HG02840 (cell line): ENCODE data around the gene PUS7.

Source experiments
- ATAC-seq: cut with Tn5 transposase; IDR thresholded peaks from one replicate; pipeline ENCODE4 v1.9.1; 2021; ENCODE audit warnings: mild to moderate bottlenecking, moderate library complexity, moderate number of reproducible peaks; ENCODE audit not compliant: unreplicated experiment, low FRiP score

PUS7 gene

DNA sequence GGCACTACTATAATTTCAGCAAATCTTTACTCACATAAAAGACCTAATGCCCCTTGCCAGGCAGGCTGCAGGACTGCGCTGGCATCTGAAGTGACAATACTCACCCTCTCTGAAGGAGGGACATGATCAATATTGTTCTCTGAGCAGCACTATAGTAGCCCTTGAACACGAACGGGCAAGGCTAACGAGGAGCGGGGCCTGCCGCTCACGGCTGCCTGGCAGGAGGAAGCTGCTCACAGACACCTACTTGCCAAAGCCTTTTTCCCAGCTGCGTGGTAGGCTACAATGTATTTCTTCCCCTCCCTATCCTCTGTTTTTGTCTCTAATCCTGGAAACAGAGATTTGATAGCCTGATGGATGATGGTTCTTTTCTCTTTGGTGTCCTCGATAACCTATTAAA is 19.9 kb downstream of the PUS7 start:
- no peak for ATAC-seq

DNA sequence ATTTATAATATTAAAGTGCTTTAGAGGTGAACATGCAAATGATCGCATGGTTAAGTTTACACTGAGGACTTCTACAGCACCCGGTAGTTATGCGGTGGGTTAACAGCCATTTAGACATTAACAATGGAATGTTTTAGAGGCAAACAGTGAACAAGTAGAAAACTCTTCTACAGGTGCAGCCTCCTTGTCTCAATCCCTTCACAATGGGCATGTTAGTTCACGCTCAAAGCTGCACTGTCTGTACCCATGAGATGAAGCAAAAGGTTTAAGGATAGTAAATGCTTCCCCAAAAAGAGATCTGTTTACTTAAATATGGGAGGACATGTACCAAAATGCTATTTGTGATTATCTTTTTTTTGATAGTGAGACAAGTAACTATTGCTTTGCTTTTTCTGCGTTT is 25.1 kb downstream of the PUS7 start:
- ATAC-seq = no peak

DNA sequence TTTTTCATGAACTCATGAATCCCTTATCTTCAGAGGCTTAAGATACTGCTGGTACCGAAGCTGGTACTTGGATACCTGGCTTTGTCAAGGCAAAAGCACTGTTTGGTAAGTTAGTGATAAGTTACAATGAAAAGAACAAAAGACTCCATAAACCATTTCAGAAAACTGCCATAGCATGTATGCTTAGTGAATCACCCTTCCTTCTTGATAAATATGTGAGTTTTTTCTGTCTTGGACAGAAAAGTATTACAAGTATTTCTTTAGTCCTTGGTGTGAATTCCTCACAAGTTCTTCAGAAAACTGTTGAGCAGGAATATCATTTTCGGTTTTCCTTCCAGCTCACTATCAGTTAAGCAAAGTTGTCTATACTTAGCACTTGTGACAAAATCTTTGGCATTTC is 25.6 kb downstream of the PUS7 start:
- ATAC-seq = no peak

- ATAC-seq = no peak
Observed at GRCh38 chr7:105493923-105494315, 28.2 kb downstream of the PUS7 start.

- no peak for ATAC-seq
Observed at GRCh38 chr7:105493196-105493922, 28.7 kb downstream of the PUS7 start.

DNA sequence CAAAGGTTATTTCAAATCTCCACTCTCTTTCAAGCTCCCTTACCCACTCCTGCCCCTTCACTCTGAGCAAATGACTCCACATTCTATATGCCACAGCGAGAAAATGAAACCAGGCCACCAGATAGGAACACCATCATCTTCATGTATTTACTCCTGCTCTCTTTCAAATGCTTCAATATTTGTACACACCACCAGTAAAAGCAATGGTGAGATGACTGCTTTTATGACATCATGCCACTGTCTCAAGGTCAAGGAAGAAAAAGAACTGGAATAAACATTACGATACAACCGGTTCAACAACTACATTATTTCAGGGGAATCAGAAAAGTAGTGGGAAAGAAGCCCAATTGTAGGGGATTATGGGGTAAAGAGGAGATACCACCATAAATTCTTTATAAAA is 32.7 kb downstream of the PUS7 start:
- ATAC-seq = no peak

- ATAC-seq = no peak
Observed at GRCh38 chr7:105487579-105488571, 34.2 kb downstream of the PUS7 start.

- no peak for ATAC-seq
Observed at GRCh38 chr7:105480931-105481330, 41.1 kb downstream of the PUS7 start.

- ATAC-seq = no peak
Observed at GRCh38 chr7:105478606-105479005, 43.5 kb downstream of the PUS7 start.

GRCh38 chr7:105477908-105478307 is 44.2 kb downstream of the PUS7 start:
- ATAC-seq = no peak

- ATAC-seq = no peak
Observed at GRCh38 chr7:105474045-105474444, 48.0 kb downstream of the PUS7 start.

DNA sequence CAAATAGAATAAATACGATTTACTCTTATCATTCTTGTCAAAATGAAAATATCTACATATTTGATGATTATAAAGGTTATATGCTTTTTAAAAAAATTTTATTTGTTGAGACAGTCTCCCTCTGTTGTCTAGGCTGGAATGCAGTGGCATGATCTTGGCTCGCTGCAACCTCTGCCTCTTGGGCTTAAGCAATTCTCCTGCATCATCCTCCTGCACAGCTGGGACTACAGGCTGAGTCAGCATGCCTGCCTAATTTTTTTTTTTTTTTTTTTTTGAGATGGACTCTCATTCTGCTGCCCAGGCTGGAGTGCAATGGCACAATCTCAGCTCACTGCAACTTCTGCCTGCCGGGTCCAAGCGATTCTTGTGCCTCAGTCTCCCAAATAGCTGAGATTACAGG is 48.9 kb downstream of the PUS7 start:
- no peak for ATAC-seq

GRCh38 chr7:105470846-105471245 is 51.2 kb downstream of the PUS7 start:
- no peak for ATAC-seq

GRCh38 chr7:105470090-105470489 is 52.0 kb downstream of the PUS7 start:
- no peak for ATAC-seq

DNA sequence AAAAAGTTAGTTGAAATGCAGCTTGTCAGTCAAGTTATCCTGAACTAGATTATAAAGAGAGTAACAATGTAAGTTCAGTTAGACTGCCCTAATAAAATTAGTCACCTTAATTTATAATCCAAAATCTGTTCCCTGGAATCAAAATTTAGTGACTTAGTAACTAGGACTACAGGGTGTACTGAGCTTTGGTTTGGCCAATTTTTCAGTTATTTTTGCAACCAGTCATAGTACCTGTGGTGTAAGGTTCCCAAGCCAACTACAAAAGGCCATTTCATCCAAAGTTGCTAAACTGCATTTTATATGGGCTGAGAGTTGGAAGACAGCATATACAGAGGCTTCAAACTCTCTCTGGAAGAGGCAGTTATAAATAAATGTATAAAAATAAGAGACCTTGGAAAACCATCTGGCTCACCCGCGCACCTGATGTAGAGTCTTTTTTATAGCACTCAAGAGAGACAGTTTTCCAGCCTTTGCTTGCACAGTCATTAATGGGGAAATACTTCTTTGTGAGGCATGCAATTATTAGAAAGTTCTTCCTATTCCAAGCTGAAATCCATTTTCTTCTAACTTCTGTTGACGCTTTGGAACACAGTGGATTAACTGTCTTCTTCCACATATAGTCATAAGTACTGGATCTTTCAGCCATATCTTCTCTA is 59.2 kb downstream of the PUS7 start:
- no peak for ATAC-seq

- ATAC-seq = no peak
Observed at GRCh38 chr7:105461518-105461917, 60.6 kb downstream of the PUS7 start.

- no peak for ATAC-seq
Observed at GRCh38 chr7:105457619-105458225, 64.3 kb downstream of the PUS7 start.

DNA sequence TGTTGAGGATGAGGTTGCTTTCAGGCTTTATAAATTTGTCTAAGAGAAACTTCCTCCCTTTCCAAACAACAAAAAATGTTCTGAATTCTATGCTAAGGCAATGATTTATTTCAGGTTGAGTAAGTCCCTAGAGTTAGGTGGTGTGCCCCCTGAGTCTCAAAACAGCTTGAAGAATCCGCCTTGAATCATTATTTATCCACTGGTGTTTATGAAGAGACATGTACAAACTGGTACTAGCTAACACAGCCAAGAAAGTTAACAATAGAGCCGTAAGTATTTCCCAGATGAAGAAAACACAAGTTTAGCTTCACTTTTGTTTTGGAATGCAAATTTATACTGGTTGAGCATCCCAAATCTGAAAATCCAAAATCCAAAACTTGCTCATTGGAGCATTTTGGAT is 67.2 kb downstream of the PUS7 start:
- ATAC-seq = no peak

DNA sequence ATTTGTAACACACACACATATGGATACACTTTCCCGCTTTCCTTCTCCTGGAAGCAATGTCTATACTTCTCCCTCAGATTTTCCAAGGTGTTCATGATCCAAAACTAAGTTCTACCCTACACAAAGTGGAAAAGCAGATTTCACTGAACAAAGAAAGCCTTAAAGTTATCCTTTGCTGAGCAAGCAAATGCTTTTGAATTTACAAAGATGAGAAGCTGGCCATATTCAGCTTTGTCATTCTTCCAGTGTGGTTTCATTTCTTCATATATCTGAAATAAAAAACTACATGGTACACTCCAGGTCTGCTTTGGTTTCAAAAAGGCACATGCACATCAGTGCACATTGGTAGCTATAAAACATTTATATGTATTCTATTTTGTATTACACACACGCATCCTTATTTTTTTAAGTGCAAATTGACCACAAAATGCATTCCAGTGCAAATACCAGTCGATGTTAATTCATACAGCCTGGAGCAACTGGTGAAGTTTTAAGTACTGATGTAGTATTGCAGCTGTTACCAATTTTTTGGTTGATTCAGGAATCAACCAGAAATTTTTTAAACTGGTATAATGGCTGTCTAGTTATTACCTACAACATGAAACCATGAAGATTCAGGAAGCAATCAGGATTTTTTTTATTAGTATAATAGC is 67.8 kb downstream of the PUS7 start:
- ATAC-seq = no peak

DNA sequence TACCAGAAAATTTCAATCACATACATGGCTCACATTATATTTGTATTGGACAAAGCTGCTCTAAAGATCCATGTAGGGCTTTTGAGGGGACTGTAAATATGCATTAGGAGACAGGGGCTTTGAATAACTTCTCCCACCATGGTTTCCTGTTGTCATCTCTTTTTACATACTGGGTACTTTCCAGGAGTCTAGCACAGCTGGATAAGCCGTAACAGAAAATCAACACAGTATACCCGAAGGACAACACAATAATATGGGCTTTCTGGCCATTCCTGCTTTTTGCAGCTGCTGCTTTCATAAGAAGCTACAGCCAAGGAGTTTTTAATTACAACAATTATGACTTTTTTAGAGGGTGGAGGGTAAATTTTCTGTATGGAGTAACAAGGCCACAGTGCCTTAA is 70.0 kb downstream of the PUS7 start:
- no peak for ATAC-seq
